Measurements from ENCODE around the gene MARS2.
A peak's percentile ranks its signal among the peaks of the same experiment; 100 is the strongest.
"Not testable (repeated sequence)": the region's sequence is repeated elsewhere in the genome, so short reads cannot be mapped to it uniquely, and the experiment has no call there.

The MARS2 gene

GRCh38 chr2:197707316-197708213 is 2.4 kb downstream of the MARS2 start:
- DNase-seq: peak; percentile 24 to 46

- no peak for DNase-seq
Measured at GRCh38 chr2:197708331-197708730, 3.2 kb downstream of the MARS2 start.

GRCh38 chr2:197709140-197709539 is 4.0 kb downstream of the MARS2 start:
- DNase-seq: not testable (repeated sequence)

DNA sequence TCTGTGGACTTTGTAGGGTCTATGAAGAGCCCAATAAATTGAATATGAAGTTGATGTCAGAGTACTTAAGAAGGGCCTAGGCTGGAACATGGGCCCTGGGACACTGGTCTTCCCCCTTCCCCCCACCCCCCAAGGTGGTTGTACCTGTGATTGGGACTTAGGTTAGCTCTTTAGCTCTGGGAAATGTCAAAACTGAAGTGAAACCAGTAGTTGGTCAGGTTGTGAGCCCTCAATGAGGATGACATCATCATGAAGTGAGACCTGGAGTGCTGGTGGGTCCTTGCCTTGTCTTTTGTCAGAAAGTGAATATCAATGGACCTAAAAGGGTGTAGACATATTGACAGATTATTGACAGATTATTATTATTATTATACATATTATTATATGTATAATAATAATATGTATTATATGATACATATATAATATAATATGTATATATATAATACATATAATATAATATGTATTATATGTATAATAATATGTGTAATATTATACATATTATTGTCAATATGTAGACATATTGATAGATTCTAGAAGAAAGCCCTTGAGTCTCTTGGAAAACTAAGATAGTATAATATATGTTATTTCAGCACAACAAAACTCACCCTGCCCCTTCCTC is 5.4 kb downstream of the MARS2 start:
- DNase-seq: no peak

GRCh38 chr2:197711578-197711977 is 6.4 kb downstream of the MARS2 start:
- DNase-seq: no peak

DNA sequence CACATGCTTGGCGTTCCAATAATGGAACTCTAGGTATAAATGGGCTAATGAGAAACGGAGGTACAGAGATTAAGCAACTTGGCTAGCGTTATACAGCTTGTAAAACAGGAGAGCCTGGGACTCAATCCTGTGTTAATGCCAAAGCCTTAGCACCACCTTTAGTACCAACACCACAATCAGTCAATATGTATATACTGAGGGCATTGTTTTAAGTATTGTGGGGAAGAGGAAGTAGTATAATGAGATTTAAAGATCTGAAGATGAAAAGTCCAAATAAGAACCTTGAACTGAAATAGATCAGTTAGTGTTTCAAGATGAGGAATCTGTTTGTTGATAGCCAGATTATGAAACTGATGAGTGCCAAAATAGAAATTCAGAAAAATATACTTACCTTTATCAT is 8.1 kb downstream of the MARS2 start:
- DNase-seq: no peak

DNA sequence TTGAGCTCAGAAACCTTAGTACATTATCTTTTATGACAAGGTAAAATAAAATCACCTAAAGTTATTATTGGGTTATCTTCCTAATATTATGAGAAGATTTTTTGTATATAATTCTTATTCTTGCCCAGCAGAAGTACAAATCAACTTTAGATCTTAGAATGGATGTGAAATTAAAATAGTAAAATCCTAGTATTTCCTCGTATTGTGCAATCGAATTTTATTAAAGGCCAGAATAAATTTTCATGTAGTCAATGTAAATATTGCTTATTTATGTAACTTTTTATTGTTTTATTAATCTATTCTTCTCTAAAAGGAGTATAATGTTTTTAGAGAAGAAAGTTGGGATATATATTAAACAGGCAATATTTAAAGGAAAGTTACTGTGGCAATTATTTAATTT is 12.7 kb downstream of the MARS2 start:
- DNase-seq: no peak

DNA sequence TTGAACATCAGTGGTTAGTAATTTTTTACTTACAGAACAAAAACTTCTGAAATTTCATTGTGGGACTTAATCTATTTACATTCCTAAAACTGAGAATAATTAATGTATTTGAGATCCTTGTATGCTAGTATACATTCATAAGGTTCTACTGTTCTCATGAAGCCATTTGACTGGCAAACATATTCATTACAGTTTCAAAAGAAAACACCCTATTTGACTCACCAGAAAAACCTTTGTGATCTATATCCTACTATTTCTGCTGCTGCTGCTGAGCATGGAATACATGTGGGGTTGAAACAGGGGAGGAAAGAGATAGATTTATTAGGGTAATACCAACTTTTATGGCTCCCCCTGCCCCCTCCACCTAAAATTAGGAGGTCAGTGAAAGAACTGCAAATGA is 21.8 kb downstream of the MARS2 start:
- no peak for DNase-seq

DNA sequence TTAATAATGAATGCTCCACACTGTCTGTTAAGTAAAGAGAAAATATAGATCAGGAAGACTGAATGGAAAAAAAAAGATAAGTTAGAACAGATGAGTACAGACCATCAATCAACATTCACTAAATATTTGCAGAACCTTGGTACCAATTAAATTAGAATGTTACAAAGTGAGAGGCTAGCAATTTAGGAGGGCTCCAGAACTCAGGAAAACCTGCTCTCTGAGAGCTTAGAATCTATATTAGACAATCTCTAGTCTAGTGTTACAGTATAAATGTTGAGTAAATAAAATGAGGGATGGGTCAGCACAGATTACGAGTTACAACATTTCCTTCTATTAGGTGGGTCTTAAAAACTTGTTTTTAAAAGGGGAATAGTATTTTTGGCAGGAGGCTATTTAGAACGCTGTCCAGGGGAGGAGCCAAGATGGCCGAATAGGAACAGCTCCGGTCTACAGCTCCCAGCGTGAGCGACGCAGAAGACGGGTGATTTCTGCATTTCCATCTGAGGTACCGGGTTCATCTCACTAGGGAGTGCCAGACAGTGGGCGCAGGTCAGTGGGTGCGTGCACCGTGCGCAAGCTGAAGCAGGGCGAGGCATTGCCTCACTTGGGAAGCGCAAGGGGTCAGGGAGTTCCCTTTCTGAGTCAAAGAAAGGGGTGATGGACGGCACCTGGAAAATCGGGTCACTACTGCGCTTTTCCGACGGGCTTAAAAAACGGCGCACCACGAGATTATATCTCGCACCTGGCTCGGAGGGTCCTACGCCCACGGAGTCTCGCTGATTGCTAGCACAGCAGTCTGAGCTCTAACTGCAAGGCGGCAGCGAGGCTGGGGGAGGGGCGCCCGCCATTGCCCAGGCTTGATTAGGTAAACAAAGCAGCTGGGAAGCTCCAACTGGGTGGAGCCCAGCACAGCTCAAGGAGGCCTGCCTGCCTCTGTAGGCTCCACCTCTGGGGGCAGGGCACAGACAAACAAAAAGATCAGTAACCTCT is 23.7 kb downstream of the MARS2 start:
- DNase-seq: not testable (repeated sequence)

DNA sequence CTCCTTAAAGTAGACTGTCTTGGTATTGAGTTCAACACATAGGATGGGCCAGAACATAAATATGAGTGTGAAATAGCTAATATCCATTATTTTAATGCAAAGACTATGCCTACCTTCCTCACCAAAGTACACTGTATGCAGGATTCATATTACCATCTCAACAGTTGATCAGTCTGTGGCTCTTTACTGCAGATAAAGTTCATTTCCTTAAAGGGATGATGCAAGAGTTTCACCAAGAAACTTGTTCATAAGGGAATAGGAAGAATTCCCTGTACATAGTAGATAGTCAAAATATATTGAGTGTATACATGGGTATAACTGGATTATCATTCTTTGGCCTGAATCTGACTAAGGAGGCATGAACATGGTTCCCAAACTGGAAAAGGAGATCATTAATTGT is 35.0 kb downstream of the MARS2 start:
- DNase-seq: no peak

Data from inflammatory macrophage (primary cell).